NAMALWA (cell line): ENCODE data around the gene AWAT2.

Experiments
- DNase-seq: peaks from one replicate; pipeline ENCODE4 v3.0.0-alpha.2; 2015; ENCODE audit warnings: low spot score

AWAT2 gene, protein sequence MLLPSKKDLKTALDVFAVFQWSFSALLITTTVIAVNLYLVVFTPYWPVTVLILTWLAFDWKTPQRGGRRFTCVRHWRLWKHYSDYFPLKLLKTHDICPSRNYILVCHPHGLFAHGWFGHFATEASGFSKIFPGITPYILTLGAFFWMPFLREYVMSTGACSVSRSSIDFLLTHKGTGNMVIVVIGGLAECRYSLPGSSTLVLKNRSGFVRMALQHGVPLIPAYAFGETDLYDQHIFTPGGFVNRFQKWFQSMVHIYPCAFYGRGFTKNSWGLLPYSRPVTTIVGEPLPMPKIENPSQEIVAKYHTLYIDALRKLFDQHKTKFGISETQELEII

DNA sequence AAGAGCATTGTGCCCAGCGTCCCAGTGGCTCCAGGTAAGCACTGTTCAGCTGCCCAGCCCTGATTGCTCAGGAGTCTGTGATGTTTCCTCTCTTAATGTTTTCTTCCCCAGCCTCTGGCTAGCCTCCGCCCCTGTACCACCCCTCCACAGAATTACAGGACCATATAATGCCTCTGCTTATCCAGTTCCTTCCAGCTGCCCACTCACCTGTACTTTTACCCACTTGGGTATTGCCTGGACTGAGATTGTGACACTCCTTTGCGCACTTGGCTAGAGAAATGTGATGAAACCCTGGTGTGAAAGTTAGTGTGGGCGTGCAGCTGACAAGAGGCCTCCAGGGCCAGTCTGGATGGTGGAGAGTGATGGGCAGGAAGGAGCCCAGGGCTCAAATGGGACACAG lies at the start of gene AWAT2:
Gene AWAT2, minus strand, starts transcription at position 14 of the 400 bp plus-strand sequence. Its CDS starts 6 bp downstream, at position 8.
- no peak for DNase-seq

DNA sequence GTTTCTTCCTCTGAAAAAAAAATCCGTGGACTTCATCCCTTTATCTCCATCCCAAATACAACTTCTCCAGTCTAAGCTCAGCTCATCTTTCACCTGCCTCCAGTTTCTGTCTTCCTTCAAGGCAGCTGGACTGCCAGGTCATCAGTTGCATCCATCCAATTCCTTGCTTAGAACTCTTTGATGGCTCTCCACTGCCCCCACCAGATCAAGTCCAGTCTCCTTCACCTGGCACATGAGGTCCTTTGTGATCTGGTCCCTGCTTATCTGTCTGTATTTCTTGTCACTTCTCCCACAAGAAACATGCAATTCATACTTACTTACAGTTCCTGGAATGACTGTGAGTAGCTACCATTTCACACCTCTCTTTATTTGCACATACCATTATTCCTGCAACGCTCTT lies 46.3 kb upstream of the AWAT2 start:
- no peak for DNase-seq

DNA sequence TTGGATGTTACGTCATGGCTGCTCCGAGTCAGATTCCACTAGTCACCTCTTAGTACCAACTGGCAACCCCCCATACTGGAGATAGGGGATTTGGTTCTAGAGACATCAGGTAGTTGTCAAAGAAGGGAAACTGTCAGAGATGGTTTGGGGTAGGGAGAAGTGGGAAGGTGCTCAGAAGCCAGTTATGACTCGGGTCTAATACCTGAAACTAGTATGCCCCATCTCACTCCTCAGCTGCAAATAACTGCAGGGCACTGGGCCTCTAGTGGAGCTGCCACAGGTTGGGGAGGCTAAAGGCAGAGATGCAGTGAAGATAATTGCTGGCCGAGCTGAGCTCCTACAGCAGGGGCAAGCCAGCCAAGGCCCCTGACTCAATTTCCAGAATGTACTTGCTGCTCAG lies 42.5 kb upstream of the AWAT2 start:
- DNase-seq = no peak

DNA sequence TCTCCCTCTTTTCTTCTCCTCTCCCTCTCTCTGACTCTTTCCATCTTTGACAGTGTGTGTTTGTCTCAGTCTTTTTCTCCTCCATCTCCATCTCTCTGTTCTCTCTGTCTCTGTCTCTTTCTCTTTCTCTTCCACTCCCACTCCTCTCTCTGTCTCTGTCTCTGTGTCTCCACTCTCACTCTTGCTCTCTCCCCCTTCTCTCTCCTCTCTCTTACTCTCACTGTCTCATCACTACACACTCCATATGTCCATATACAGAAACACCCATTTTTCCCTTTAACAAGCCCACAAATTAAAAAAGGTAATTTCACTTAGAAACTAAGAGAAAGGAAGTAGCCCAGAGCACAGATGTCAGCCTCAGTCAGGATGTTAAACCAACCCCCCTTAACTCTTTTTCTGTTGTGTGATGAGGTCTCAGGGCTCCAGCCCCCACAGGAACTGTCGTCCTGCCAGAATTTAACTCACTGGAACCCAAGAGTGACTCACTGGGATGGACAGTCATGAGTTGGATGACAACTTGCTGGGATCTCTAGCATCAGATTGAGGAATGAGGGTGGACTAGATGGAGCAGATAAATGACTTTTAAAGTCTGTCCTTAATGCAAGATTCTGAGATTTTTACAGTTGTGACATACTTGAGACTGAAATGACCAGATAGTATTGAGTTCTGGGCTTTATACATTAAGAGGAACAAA lies 40.0 kb upstream of the AWAT2 start:
- DNase-seq = no peak

DNA sequence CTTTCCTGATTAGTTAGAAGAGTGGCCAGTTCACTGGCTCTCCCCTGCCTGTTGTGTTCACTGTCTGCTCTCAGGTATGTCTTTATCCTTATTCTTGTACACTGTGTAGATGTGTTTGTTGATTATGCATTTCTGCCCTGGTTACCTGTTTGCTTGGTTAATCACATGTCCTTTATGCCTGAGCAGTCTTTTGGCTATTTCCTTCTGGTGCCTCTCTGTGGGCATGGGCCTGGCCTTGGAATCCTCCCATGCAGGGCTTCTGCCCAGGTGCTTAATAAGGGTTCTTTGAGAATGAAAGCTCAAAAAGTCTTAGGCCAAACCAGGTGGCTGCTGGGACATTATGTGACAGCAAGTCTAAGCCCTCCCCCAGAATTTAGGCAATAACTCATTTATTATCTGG lies 39.0 kb upstream of the AWAT2 start:
- DNase-seq = no peak

DNA sequence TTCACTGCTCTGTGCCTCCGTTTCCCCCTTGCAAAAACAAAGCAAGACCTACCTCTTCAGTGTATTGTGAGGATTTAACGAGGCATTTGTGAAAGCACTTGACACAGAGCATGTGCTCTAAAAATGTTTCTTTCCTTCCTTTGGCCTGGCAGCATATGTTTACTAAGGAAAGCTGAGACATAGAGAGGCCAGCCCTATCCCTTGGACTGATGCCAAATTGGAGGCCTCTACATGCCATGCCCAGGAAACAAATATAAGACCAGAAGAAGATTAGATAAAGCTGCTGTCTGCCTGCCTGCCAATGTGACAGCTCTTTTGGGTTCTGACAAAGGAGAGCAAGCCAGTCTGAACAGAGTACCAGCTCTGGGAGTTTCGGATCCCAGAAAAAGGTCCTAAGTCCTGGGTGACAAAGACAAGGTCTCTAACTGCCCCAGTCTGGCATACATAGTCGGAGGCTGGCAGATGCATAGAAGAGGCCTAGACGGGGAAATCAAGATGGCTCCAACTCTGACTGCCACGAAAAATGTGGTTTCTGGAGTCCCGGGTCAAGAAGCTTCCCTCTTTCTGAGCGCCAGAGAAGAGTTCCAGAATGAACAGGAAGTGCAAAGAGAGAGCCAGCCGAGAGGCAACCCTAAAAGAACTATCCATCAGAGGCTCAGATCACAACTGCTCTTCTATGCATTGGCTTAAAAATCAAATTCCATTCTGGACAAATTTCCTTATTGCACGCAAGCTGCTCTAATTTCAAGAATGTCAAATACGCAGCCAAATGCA lies 38.3 kb upstream of the AWAT2 start:
- no peak for DNase-seq

DNA sequence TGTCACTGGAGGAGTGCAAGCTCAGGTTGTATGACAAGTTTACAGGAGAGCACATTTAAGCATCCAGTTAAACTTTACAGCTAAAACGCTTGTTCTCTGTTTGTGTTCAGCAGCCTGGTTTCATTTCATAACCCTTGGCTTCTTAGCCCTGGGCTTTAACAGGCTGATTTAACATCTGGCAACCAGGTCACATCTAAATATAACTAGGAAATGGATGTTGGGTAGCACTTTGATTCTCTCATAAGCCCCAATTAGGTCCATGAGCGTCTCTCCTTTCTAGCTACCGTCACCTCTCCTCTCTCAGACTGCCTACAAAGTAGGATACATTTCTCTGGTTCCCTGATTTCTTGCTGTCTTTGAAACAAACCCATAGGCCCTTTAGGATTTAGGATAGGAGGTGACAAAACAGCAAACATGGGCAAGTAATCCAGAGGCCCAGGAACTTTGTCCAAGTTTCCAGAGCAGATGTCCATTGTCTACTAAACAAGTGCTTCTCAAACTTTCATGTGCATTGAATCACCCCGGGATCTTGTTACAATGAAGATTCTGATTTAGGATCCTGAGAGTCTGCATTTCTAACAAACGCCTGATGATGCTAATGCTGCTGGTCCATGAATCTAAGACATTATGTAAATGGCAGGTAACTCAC lies 35.0 kb upstream of the AWAT2 start:
- no peak for DNase-seq

DNA sequence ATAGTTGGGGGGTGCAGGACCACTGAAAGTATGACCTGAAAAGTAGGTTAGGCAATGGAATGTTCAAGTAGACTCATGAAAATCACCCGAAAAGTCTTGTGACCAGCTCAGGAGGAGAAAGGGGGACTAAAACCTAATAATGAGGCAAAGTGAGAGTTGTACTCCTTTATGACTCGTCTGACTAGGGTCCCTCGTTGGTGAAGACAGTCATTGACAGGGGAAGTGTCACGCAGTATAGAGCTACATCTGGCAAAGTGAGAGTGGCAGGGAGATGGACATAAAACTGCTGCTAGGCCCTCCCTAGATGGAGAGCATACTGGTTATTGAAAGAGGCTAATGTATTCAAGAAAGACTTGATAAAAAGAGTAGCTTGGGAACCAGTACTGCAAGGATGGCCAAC lies 33.0 kb upstream of the AWAT2 start:
- DNase-seq = no peak

DNA sequence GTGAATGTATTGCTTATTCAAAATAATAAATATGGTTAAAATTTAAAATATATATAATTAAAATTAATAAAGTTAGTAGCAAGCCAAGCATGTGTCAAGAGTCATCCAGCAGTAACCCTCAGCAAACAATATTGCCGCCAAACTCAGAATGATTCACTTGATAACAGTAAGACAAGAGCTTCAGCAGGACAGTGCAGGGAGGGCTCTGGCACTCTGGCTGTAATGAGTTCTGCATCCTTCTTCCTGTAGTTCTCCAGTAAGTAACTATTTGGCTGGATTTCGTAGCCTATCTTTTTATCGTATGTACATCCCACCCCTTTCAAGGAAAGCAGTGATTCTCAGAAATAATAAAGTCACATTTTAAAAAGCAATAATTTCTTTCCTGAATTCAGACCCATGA lies 30.1 kb upstream of the AWAT2 start:
- no peak for DNase-seq

DNA sequence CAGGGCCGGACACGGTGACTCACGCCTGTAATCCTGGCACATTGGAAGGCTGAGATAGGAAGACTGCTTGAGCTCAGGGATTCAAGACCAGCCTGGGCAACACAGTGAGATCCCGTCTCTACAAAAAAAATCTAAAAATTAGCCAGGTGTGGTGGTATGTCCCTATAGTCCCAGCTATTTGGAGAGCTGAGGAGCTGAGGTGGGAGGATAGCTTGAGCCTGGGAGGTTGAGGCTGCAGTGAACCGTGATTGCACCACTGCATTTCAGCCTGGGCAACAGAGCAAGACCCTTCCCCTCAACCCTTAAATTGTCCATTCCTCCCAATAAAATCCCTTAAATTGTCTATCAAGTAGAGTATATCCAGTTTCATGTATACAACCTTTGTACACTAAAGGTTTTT lies 29.6 kb upstream of the AWAT2 start:
- DNase-seq = no peak

DNA sequence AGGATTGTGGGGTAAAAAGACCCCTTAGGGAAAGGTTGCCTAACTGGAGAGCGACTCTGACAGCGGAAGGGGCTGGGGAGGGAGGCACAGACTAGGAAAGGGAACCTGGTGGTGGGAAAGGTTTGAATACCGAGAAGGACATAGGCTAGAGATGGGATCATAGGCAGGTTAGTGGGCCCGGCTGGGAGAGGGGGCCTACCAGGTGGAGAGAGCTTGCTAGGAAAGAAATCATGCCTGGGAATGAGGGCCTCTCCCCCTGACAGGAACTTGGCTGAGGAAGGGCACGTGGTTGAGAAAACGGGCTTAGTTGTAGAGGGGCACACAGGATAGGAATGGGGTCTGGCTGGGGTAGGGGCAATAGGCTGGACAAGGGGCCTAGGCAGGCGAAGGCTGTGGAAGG lies 16.9 kb upstream of the AWAT2 start:
- DNase-seq = no peak

DNA sequence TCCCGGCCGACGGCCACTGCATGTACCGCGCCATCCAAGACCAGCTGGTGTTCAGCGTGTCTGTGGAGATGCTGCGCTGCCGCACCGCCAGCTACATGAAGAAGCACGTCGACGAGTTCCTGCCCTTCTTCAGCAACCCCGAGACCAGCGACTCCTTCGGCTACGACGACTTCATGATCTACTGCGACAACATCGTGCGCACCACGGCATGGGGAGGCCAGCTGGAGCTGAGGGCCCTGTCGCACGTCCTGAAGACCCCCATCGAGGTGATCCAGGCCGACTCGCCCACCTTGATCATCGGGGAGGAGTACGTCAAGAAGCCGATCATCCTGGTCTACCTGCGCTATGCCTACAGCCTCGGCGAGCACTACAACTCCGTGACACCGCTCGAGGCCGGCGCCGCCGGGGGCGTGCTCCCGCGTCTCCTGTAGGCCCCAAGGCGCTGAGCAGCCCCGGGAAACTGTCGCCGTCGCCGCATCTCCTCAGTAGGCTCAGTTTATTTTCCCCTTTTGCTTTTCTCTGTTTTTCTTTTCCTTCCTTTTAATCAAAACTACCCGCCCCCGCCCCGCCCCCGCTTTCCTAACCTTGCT lies 13.3 kb upstream of the AWAT2 start:
- no peak for DNase-seq

DNA sequence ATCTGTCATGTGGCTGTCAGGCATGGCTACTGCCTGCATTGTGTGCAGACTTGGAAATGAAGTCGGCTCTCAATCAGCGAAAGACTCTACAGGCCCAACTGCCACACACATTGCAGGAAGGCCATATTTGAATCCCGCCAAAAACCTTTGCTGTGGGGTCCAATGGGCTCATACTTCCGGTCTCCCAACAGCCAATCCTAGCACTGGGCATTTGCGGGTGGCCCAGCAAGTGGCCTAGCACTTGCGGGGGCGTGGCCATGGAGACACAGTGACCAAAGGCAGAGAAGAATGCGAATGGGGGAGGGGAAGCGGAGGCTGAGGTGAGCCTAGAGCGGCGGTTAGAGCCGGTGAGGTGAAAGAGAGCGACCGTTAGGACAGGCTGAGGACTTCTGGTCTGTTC lies 12.3 kb upstream of the AWAT2 start, which contains the start of gene OTUD6A:
Gene OTUD6A, plus strand, starts transcription at position 382 of the 400 bp plus-strand sequence. CDS start 68 bp downstream, outside the sequence.
- DNase-seq = no peak

DNA sequence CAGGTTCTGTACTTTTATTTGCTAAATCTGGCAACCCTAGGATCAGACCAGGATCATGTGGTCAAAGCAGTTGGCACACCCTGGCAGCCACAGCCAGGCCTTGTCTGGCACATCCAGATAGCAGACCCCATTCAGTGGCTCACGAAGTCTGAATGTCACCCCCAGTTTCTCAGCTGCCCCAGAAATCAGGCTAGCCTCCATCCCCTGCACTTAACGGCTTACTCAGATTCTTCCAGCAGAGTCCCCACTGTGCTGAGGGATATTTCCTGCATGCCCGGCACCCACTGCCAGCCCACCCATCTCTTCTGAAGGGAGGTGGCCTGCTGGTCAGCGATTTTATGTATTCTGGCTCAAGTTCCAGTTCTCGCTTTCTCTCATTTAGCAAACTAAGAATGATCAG lies 4.7 kb upstream of the AWAT2 start:
- no peak for DNase-seq

DNA sequence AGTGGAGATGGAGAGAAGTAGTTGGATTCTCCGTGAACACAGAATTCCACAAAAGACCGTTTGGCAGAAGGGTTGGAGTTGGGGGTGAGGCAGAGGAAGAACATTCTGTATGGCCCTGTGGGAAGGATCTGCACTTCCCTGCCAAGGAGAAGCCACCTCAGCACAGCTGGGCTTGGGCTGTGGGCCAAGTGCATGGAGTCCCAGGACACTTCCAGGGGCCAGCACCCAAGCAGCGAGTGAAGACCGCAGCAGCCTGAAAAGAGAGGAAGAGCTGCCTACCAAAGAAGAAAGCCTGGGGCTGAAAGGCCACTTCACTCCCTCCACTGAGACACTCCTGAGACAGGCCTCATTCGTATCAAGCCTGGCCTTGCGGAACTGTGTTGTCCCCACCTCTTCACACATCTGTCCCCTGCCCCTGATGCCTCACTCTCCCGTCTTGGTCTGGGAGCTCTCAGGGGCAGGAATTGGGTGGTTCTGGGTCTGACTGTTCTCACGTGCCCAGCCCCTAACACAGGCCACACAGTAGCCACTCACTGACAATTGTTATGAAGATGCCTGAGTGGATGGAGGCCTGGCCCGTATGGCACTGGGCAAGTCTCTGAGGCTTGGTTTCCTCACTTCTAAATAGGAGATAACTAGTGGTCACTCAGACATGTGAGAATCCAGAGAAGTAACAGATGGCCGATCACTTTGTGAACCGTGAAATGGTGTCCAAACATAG lies 3.3 kb upstream of the AWAT2 start:
- no peak for DNase-seq

DNA sequence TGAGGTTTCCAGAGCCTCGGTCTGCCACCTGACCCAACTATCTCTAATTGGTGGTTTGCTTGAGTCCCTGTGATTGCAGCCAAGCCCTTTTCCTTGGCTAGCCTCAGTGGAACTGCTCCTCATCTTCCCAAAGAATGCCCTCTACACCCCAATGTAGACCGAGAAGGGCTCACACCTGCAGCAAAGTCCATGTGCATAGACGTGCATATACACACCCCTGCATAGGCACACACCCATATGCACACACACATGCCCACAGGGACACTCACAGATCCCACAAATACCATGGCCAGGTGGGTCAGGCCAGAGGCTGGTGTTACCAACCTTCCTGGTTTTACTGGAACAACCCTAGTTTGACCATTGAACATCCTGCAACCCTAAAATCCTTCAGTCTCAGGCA lies 332 bp downstream of the AWAT2 start:
- no peak for DNase-seq

DNA sequence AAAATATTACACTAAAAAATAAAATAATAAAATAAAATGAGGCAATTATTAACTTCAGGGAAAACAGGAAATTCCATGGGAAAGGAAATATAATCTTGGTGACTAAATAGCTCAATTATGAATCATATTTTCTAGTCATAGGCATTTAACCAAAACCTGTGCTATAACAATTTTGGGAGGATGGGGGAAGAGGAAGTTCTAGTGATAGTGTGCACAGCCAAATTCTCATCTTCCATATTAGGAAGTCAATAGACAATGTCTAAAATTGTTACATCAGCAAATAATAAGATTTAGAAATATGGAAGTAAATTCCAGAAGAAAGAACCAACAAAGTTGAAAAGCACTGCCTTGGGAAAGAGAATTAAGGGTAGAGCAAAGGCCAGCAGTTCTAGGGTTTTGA lies 2.8 kb downstream of the AWAT2 start:
- no peak for DNase-seq

DNA sequence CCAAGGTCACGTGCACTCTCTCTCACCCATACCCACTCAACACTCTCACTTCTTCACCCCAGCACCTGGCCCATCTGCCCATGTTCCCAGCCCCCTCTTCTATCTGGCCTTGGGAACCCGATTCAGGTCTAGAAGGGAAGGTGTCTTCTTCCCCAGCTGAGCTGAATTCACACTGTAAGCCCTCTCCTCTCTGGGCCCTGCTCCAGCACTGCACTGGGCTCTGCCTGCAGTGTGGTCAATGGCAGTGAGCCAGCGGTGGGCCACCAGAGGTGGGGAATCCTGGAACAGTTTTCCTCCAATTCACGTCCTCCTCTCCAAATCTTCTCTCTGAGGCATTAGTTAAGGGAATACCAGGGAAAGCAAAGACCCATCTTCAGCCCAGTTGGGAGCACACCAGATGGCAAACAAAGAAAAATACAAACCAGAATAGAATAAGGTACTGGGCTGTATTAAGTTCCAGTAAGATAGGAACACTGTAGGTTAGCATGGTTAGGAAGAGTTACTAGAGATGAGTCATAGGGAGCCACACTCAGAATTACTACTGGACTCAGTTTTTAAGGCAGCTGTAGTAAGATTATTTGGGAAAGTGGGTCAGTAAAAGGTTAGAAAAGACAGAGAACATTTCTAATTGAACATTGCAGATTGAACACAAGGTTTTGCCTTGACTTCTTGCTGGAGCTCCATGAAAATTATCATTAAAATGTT lies 5.0 kb downstream of the AWAT2 start:
- DNase-seq = no peak

DNA sequence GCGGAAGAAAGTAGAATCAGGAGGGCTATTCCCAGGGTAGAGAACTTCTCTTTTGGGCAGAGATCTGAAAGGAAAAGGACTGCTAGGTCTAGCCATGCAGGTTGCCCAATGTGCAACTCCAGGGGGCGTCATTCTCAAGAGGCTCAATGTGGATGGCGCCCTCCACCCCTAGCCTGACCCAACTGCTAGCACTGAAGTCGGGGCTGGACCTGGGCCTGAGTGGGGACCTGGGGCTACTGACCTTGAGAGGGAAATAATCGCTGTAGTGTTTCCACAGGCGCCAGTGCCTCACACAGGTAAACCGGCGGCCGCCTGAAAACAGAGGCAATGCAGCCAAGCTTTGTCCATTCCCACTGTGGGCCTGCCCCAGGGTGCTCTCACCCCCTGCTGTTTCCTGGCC lies 6.1 kb downstream of the AWAT2 start:
- DNase-seq = no peak
